D721Med (cell line): ENCODE measurements around the gene BRINP1.

Experiments
- DNase-seq: peaks from one replicate; pipeline ENCODE4 v3.0.0; 2011; ENCODE audit warnings: low spot score; ENCODE audit not compliant: insufficient read length
- FAIRE-seq: peaks from 2 replicates; lab custom pipeline; 2011; peaks lifted over from hg19 to GRCh38; lab: Jason Lieb, UNC
- CTCF ChIP-seq: IDR thresholded peaks from 2 replicates; pipeline ENCODE4 v1.5.1; 2012; ENCODE audit warnings: mild to moderate bottlenecking, control low read depth; ENCODE audit not compliant: insufficient read depth; ENCODE audit errors: missing control alignments

Gene BRINP1

GRCh38 chr9:119148855-119149254 is 220.4 kb downstream of the BRINP1 start:
- no peak for DNase-seq
- TF ChIP-seq CTCF = no peak
- FAIRE-seq = no peak

- DNase-seq = no peak
- TF ChIP-seq CTCF = no peak
- FAIRE-seq = no peak
Measured at GRCh38 chr9:119137479-119137878, 231.8 kb downstream of the BRINP1 start.

GRCh38 chr9:119126040-119126439 is 243.2 kb downstream of the BRINP1 start:
- DNase-seq = no peak
- TF ChIP-seq CTCF = no peak
- no peak for FAIRE-seq

- no peak for FAIRE-seq
- DNase-seq = no peak
- TF ChIP-seq CTCF = no peak
Measured at GRCh38 chr9:119121899-119122298, 247.3 kb downstream of the BRINP1 start.

GRCh38 chr9:119117409-119117808 is 251.8 kb downstream of the BRINP1 start:
- TF ChIP-seq CTCF = no peak
- DNase-seq (no peak), FAIRE-seq (no peak)
